HepG2 (cell line): ENCODE data around the gene FBXW12. TPM values are rescaled to one million over a fixed set of nuclear protein-coding genes. Genes with fewer than 3 reads are reported as not detected.
A peak's percentile ranks its signal among the peaks of the same experiment; 100 is the strongest.

Experiments
- ETV5 ChIP-seq: IDR thresholded peaks from 2 replicates; pipeline ENCODE4 v1.6.1; 2018; ENCODE audit warnings: missing biosample characterization, missing genetic modification reagents, inconsistent platforms, borderline replicate concordance
- GABPB1 ChIP-seq: IDR thresholded peaks from 2 replicates; pipeline ENCODE4 v1.6.1; 2016; ENCODE audit warnings: mild to moderate bottlenecking, missing genetic modification reagents, moderate library complexity, missing compliant biosample characterization
- HOXA5 ChIP-seq: sonication (generic); formaldehyde crosslinking; IDR thresholded peaks from 2 replicates; pipeline ENCODE4 v1.4.0; 2020; ENCODE audit warnings: missing genetic modification reagents
- KDM3A ChIP-seq: IDR thresholded peaks from 2 replicates; pipeline ENCODE4 v1.6.1; 2018; ENCODE audit warnings: low read depth, missing compliant biosample characterization
- KDM4B ChIP-seq: sonication (generic); formaldehyde crosslinking; IDR thresholded peaks from 2 replicates; pipeline ENCODE4 v1.4.0; 2020; ENCODE audit warnings: missing genetic modification reagents
- MLLT10 ChIP-seq: sonication (generic); formaldehyde crosslinking; IDR thresholded peaks from 2 replicates; pipeline ENCODE4 v1.4.0; 2020; ENCODE audit warnings: missing genetic modification reagents
- MTA3 ChIP-seq: sonication (generic); formaldehyde crosslinking; IDR thresholded peaks from 2 replicates; pipeline ENCODE4 v1.4.0; 2020; ENCODE audit warnings: missing genetic modification reagents
- MYC ChIP-seq: sonication (generic); formaldehyde crosslinking; IDR thresholded peaks from 2 replicates; pipeline ENCODE4 v1.9.0; 2021; ENCODE audit warnings: missing genetic modification reagents, borderline replicate concordance
- POGZ ChIP-seq: sonication (generic); formaldehyde crosslinking; IDR thresholded peaks from 2 replicates; pipeline ENCODE4 v1.4.0; 2020; ENCODE audit warnings: mild to moderate bottlenecking, missing genetic modification reagents
- SAP130 ChIP-seq: IDR thresholded peaks from 2 replicates; pipeline ENCODE4 v1.6.1; 2016; ENCODE audit warnings: low read depth
- SOX6 ChIP-seq, 2 experiments: fragments of 450-650 bp in 1 of 2; sonication (generic) in 1 of 2; formaldehyde crosslinking in 1 of 2; IDR thresholded peaks; 2 replicates each; pipeline versions ENCODE4 v1.4.0 to v1.6.1; 2017 to 2020; ENCODE audit warnings: antibody characterized with exemption in 1 of 2, mild to moderate bottlenecking in 1 of 2, missing genetic modification reagents in 1 of 2
- SP140L ChIP-seq: sonication (generic); formaldehyde crosslinking; IDR thresholded peaks from 2 replicates; pipeline ENCODE4 v1.4.0; 2020; ENCODE audit warnings: missing genetic modification reagents, borderline replicate concordance
- ZBTB42 ChIP-seq: sonication (generic); formaldehyde crosslinking; IDR thresholded peaks from 2 replicates; pipeline ENCODE4 v1.5.0; 2020; ENCODE audit warnings: mild to moderate bottlenecking, missing genetic modification reagents
- ZNF225 ChIP-seq: sonication (generic); formaldehyde crosslinking; IDR thresholded peaks from 2 replicates; pipeline ENCODE4 v1.4.0; 2020; ENCODE audit warnings: mild to moderate bottlenecking, missing genetic modification reagents
- ZNF460 ChIP-seq: sonication (generic); formaldehyde crosslinking; IDR thresholded peaks from 2 replicates; pipeline ENCODE4 v1.5.1; 2020; ENCODE audit warnings: missing genetic modification reagents, mild to moderate bottlenecking, borderline replicate concordance
- ZNF562 ChIP-seq: sonication (generic); formaldehyde crosslinking; IDR thresholded peaks from 2 replicates; pipeline ENCODE4 v1.8.0; 2022; ENCODE audit warnings: missing genetic modification reagents, borderline replicate concordance
- ZNF777 ChIP-seq: sonication (generic); formaldehyde crosslinking; IDR thresholded peaks from 2 replicates; pipeline ENCODE4 v1.4.0; 2020; ENCODE audit warnings: missing genetic modification reagents
- ZNF841 ChIP-seq: sonication (generic); formaldehyde crosslinking; IDR thresholded peaks from 2 replicates; pipeline ENCODE4 v1.8.1; 2023; ENCODE audit warnings: missing genetic modification reagents, borderline replicate concordance
- ZNF883 ChIP-seq: sonication (generic); formaldehyde crosslinking; IDR thresholded peaks from 2 replicates; pipeline ENCODE4 v1.5.1; 2020; ENCODE audit warnings: mild to moderate bottlenecking, missing genetic modification reagents; ENCODE audit errors: not compliant biosample characterization
- polyA plus RNA-seq, 8 experiments: library from polyadenylated mRNA; depleted of rRNA in 3 of 8; stranded (reverse) in 7 of 8; unstranded in 1 of 8; fragments of >200 nt; fragmentation: Illumina TruSeq in 4 of 8; extraction: Trizol in 4 of 8; gene quantifications; 2 replicates each; pipeline versions ENCODE4 v1.2.1 to v1.2.3, GENCODE V29; 2011 to 2016; ENCODE audit warnings: low read depth in 4 of 8, missing spikeins in 1 of 8, mixed read lengths in 1 of 8; ENCODE audit not compliant: insufficient read depth in 1 of 8
- total RNA-seq, 5 experiments: library from RNA; depleted of rRNA; stranded (reverse); fragments of >200 nt; fragmentation: Illumina TruSeq; extraction: Trizol; gene quantifications; 2 replicates each; pipeline ENCODE4 v1.2.3, GENCODE V29; 2016; ENCODE audit warnings: low read depth in 1 of 5
- TF ChIP-seq, protein P1 (sequence below): sonication (generic); formaldehyde crosslinking; IDR thresholded peaks from 2 replicates; pipeline ENCODE4 v1.5.1; 2020; ENCODE audit warnings: mild to moderate bottlenecking, moderate library complexity, missing genetic modification reagents
- TF ChIP-seq, protein P2 (sequence below): sonication (generic); formaldehyde crosslinking; IDR thresholded peaks from 2 replicates; pipeline ENCODE4 v1.4.0; 2020; ENCODE audit warnings: missing genetic modification reagents
- TF ChIP-seq, protein P3 (sequence below): sonication (generic); formaldehyde crosslinking; IDR thresholded peaks from 2 replicates; pipeline ENCODE4 v1.8.0; 2022; ENCODE audit warnings: missing genetic modification reagents, low read depth, mild to moderate bottlenecking, borderline replicate concordance
- TF ChIP-seq, protein P4 (sequence below): sonication (generic); formaldehyde crosslinking; IDR thresholded peaks from 2 replicates; pipeline ENCODE4 v1.8.1; 2023; ENCODE audit warnings: missing genetic modification reagents, inconsistent platforms, borderline replicate concordance

Gene FBXW12
- total and polyA plus RNA-seq, 2 of the 13 experiments (the other 11 are each of a cell fraction or from before 2014, with no cell fraction given): not detected

DNA sequence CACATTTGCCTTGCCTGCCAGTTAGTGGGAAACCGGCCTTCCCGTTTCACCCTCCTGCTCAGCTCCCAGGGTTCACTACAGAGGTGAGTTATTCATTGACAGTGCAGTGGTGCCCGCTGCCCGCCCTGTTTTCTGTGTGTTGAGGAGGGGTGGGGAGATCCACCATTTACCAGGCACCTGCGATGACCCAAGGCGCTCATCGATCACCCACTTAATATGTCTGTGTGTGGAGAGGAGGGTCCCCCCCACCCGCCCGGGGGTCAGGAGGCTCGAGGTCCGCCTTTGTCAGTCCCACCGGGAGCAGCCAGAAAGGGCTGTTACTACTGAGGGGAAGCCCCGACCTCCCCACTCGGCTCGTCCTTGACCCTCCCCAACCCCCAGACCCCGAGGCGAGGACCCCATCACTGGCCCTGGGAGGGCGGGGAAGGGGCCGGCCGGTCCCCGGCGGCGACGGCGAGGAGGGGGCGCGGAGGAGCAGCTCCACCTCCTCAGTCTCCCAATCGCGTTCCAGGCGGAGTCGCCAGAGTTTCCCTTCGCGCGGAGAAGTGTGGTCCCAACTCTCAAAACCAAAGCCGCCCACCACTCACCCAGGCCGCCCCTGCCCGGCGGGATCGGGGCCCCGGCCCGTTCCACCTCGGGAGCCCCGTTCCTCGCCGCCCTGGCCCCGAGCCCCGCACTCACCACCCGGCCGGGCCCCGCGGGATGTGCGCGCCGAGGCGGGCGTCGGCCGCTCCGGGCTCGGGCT lies 56.7 kb downstream of the FBXW12 start (continued):
- TF ChIP-seq, protein P1, sequence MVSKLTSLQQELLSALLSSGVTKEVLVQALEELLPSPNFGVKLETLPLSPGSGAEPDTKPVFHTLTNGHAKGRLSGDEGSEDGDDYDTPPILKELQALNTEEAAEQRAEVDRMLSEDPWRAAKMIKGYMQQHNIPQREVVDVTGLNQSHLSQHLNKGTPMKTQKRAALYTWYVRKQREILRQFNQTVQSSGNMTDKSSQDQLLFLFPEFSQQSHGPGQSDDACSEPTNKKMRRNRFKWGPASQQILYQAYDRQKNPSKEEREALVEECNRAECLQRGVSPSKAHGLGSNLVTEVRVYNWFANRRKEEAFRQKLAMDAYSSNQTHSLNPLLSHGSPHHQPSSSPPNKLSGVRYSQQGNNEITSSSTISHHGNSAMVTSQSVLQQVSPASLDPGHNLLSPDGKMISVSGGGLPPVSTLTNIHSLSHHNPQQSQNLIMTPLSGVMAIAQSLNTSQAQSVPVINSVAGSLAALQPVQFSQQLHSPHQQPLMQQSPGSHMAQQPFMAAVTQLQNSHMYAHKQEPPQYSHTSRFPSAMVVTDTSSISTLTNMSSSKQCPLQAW (CRISPR knock-in tag): peak; percentile 89
- peak; percentile 9; the same call in 1 of the 2 replicates for TF ChIP-seq ETV5 (CRISPR knock-in tag)
- no peak for TF ChIP-seq SP140L (CRISPR knock-in tag)
- peak; percentile 69; the same call in 1 of the 2 replicates for TF ChIP-seq KDM3A (CRISPR knock-in tag)
- no peak for TF ChIP-seq ZBTB42 (CRISPR knock-in tag)
- no peak for TF ChIP-seq ZNF562
- TF ChIP-seq, protein P2, sequence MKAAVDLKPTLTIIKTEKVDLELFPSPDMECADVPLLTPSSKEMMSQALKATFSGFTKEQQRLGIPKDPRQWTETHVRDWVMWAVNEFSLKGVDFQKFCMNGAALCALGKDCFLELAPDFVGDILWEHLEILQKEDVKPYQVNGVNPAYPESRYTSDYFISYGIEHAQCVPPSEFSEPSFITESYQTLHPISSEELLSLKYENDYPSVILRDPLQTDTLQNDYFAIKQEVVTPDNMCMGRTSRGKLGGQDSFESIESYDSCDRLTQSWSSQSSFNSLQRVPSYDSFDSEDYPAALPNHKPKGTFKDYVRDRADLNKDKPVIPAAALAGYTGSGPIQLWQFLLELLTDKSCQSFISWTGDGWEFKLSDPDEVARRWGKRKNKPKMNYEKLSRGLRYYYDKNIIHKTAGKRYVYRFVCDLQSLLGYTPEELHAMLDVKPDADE (CRISPR knock-in tag): no peak
- TF ChIP-seq, protein P3, sequence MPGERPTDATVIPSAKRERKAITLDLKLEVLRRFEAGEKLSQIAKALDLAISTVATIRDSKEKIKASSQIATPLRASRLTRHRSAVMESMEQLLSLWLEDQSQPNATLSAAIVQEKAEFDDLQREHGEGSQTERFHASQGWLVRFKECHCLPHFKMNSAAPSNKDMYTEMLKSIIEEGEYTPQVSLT: no peak
- TF ChIP-seq KDM4B (CRISPR knock-in tag): no peak
- peak; percentile 93 for TF ChIP-seq SAP130
- TF ChIP-seq HOXA5 (CRISPR knock-in tag): no peak
- TF ChIP-seq MTA3: no peak
- TF ChIP-seq ZNF841 (CRISPR knock-in tag): no peak
- TF ChIP-seq SOX6 (IDR thresholded peaks at IDR 0.05): no peak
- peak; percentile 59; the same call in 1 of the 2 replicates for TF ChIP-seq SOX6 (CRISPR knock-in tag; IDR thresholded peaks at IDR 0.05)
- no peak for TF ChIP-seq MLLT10
- no peak for TF ChIP-seq POGZ (CRISPR knock-in tag)
- TF ChIP-seq ZNF883 (CRISPR knock-in tag): no peak
- peak; percentile 48; the same call in 1 of the 2 replicates for TF ChIP-seq MYC (CRISPR knock-in tag)
- TF ChIP-seq ZNF225 (CRISPR knock-in tag): no peak
- no peak; the same call in 1 of the 2 replicates for TF ChIP-seq GABPB1
- TF ChIP-seq, protein P4, sequence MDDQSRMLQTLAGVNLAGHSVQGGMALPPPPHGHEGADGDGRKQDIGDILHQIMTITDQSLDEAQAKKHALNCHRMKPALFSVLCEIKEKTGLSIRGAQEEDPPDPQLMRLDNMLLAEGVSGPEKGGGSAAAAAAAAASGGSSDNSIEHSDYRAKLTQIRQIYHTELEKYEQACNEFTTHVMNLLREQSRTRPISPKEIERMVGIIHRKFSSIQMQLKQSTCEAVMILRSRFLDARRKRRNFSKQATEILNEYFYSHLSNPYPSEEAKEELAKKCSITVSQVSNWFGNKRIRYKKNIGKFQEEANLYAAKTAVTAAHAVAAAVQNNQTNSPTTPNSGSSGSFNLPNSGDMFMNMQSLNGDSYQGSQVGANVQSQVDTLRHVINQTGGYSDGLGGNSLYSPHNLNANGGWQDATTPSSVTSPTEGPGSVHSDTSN (CRISPR knock-in tag): no peak
- no peak for TF ChIP-seq ZNF460 (CRISPR knock-in tag)
- no peak for TF ChIP-seq ZNF777
